Fibroblast of lung (primary cell): ENCODE data around the gene NAPB.

Experiments
- EZH2 ChIP-seq: IDR thresholded peaks from 2 replicates; pipeline ENCODE4 v1.5.1; 2012; ENCODE audit warnings: low read length, control low read depth, mild to moderate bottlenecking; ENCODE audit errors: missing control alignments
- TF ChIP-seq, protein P1 (sequence below), 2 donors: IDR thresholded peaks in 1 of 2; conservative IDR thresholded peaks in 1 of 2; 1 replicate in 1 of 2; 2 replicates in 1 of 2; pipeline ENCODE4 v1.5.1; 2011 to 2012; ENCODE audit warnings: low read length in 2 of 2, control low read depth in 1 of 2, inconsistent platforms in 1 of 2, low read depth in 1 of 2, mild to moderate bottlenecking in 1 of 2

DNA sequence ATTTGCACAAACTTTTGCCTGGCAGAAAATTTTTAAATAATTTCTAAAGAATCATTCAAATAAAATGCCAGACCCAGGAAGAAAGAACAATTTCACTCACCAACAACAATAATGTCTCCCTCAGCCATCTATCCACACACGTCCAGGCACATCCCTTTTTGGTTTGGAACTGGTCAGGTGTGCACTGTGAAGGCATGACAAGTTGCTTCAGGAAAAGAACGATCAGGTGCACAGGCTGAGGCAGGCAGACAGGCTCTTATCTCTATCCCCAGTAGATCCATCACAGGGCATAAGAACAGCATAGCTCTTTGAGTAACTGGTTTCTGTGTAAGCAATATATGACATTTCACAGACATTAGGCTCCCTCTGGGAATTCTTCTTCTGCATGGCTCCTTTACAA, 88.8 kb downstream of the NAPB start:
- TF ChIP-seq, protein P1, sequence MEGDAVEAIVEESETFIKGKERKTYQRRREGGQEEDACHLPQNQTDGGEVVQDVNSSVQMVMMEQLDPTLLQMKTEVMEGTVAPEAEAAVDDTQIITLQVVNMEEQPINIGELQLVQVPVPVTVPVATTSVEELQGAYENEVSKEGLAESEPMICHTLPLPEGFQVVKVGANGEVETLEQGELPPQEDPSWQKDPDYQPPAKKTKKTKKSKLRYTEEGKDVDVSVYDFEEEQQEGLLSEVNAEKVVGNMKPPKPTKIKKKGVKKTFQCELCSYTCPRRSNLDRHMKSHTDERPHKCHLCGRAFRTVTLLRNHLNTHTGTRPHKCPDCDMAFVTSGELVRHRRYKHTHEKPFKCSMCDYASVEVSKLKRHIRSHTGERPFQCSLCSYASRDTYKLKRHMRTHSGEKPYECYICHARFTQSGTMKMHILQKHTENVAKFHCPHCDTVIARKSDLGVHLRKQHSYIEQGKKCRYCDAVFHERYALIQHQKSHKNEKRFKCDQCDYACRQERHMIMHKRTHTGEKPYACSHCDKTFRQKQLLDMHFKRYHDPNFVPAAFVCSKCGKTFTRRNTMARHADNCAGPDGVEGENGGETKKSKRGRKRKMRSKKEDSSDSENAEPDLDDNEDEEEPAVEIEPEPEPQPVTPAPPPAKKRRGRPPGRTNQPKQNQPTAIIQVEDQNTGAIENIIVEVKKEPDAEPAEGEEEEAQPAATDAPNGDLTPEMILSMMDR (conservative IDR thresholded peaks at IDR 0.05 in 1 of 2, IDR thresholded peaks at IDR 0.05 in 1 of 2; ENCODE audit: low read depth in 1 of 2, low read length in 2 of 2), result no peak
- no peak for TF ChIP-seq EZH2
